RWPE2 (cell line): Measurements from ENCODE around the gene PRDM16.

ENCODE experiments used
- ATAC-seq: fragments of 200-7000 bp; cut with Tn5 transposase; 3 replicates; pipeline ENCODE4 v1.9.1; 2021; ENCODE audit warnings: low read depth
- DNase-seq: peaks from one replicate; pipeline ENCODE4 v3.0.0-alpha.2; 2020; ENCODE audit warnings: low spot score
- H3K27ac ChIP-seq: fragments of 450-650 bp; 2 replicates; pipeline ENCODE4 v1.5.1; 2017; ENCODE audit warnings: mild to moderate bottlenecking; ENCODE audit not compliant: poor library complexity, severe bottlenecking
- H3K27me3 ChIP-seq: fragments of 250-450 bp; sonication (Bioruptor Pico); 2 replicates; pipeline ENCODE4 v1.5.1; 2021; ENCODE audit warnings: mild to moderate bottlenecking, moderate library complexity; ENCODE audit not compliant: insufficient read depth, poor library complexity, severe bottlenecking
- H3K36me3 ChIP-seq: fragments of 250-450 bp; sonication (Bioruptor Pico); 2 replicates; pipeline ENCODE4 v1.5.1; 2020; ENCODE audit warnings: low read depth, mild to moderate bottlenecking, moderate library complexity
- H3K4me1 ChIP-seq: fragments of 250-450 bp; sonication (Bioruptor Pico); 2 replicates; pipeline ENCODE4 v1.5.1; 2021; ENCODE audit warnings: mild to moderate bottlenecking, moderate library complexity; ENCODE audit not compliant: insufficient read depth, poor library complexity, severe bottlenecking
- H3K4me3 ChIP-seq: fragments of 250-450 bp; sonication (Bioruptor Pico); 2 replicates; pipeline ENCODE4 v1.5.1; 2021; ENCODE audit warnings: mild to moderate bottlenecking, moderate library complexity; ENCODE audit not compliant: severe bottlenecking
- H3K9me3 ChIP-seq: fragments of 250-450 bp; sonication (Bioruptor Pico); 2 replicates; pipeline ENCODE4 v1.5.1; 2021; ENCODE audit warnings: mild to moderate bottlenecking, moderate library complexity; ENCODE audit not compliant: severe bottlenecking
- TF ChIP-seq, protein P1 (sequence below): fragments of 450-650 bp; IDR thresholded peaks from one replicate; pipeline ENCODE4 v1.5.1; 2017; ENCODE audit warnings: mild to moderate bottlenecking, moderate library complexity; ENCODE audit not compliant: poor library complexity, severe bottlenecking

PRDM16 gene

DNA sequence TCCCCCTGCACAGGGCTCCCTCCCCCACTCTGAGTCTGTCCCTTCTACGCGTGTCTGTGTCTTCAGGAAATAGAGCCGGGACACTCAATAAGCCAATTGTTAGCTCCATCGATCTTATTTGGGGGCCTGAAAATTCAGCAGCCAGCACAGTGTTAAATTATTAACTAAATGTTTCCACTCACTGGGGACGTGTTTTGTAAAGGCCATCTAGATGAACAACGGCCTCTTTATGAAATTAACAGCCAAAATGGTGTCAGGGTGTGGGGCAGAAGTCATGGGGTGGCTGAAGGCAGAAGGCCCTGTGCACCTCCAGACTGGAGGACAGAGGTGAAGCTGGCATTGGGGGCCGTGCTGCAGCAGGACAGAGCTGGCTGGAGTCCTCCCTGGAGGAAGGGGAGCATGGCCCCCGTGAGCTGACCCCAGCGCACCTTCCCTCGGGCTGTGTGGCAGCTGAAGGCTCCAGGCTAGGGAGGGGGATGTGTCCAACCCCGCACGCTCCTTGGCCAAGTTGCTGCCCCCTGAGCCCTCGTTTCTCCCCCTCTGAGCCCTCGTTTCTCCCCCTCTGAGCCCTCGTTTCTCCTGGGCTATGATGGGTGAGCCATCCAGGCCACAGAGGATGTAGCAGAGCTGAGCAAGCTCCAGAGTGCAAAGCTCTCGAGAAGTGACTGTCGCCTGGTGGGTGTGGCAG, 271.7 kb downstream of the PRDM16 start:
- H3K4me1 ChIP-seq: no peaks in the 10 kb centered on the region
- H3K9me3 ChIP-seq: no peaks in the 10 kb centered on the region
- ATAC-seq (no peak), DNase-seq (no peak)
- H3K36me3 ChIP-seq: no peaks in the 10 kb centered on the region
- H3K27me3 ChIP-seq: no peaks in the 10 kb centered on the region
- no peak overlapping the region for H3K27ac ChIP-seq
- H3K4me3 ChIP-seq: no peak overlapping the region
- TF ChIP-seq, protein P1, sequence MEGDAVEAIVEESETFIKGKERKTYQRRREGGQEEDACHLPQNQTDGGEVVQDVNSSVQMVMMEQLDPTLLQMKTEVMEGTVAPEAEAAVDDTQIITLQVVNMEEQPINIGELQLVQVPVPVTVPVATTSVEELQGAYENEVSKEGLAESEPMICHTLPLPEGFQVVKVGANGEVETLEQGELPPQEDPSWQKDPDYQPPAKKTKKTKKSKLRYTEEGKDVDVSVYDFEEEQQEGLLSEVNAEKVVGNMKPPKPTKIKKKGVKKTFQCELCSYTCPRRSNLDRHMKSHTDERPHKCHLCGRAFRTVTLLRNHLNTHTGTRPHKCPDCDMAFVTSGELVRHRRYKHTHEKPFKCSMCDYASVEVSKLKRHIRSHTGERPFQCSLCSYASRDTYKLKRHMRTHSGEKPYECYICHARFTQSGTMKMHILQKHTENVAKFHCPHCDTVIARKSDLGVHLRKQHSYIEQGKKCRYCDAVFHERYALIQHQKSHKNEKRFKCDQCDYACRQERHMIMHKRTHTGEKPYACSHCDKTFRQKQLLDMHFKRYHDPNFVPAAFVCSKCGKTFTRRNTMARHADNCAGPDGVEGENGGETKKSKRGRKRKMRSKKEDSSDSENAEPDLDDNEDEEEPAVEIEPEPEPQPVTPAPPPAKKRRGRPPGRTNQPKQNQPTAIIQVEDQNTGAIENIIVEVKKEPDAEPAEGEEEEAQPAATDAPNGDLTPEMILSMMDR: no peak

DNA sequence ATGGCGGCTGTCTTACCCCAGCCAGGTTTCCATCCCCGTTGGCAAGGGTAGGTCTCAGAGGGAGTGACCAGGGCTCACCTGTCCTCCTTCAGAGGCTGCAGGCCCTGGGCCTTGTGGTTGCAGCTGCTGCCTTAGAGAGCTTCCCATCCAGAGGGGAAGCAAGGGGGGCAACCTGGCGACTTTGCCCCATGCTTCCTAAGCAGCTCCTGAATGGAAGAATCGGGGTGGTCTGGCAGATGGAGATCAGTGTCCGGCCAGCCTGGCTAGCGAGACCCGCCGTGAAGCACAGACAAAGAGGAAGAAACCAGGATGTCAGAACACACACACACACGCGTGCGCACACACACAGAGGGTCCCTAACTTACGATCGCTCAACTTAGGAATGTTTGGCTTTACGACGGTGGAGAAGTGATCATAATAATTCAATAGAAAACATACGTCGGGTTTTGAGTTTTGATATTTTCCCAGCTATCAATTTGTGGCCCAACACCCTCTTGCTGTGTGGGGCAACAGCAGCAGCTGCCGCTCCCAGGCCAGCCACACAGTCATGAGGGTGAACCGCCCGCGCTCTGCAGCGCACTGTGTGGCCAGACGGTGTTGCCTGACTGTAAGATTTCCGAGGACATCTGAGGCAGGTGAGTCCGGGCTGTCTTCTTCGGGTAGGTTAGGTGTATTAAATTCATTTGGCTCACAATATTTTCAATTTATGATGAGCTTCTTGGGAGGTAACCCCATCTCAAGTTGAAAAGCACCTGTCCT, 272.4 kb downstream of the PRDM16 start:
- no peak for ATAC-seq
- TF ChIP-seq, protein P1: no peak
- no peak for DNase-seq
- no peak overlapping the region for H3K27ac ChIP-seq
- no peaks in the 10 kb centered on the region for H3K4me1 ChIP-seq
- H3K9me3 ChIP-seq: no peaks in the 10 kb centered on the region
- H3K27me3 ChIP-seq: no peaks in the 10 kb centered on the region
- no peak overlapping the region for H3K4me3 ChIP-seq
- H3K36me3 ChIP-seq: no peaks in the 10 kb centered on the region

DNA sequence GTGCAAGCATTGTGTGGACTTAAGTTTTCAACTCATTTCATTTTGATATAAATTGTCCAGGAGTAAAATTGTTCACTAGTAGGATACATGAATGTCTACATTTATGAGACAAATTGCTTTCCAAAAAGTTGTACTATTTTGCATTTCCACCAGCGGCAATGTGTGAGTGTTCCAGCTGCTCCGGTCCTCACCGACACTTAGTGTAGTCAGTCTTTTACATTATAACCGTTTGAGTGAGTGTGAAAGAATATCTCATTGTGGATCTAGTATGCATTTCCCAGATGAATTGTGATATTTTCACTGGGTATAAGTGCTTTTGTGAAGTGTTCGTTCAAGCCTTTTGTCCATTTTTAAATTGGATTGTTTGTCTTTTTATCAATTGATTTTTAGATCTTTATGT, 274.0 kb downstream of the PRDM16 start:
- no peaks in the 10 kb centered on the region for H3K4me1 ChIP-seq
- TF ChIP-seq, protein P1: no peak
- no peaks in the 10 kb centered on the region for H3K27me3 ChIP-seq
- no peaks in the 10 kb centered on the region for H3K36me3 ChIP-seq
- no peaks in the 10 kb centered on the region for H3K9me3 ChIP-seq
- ATAC-seq (no peak), DNase-seq (no peak)
- no peak overlapping the region for H3K4me3 ChIP-seq
- H3K27ac ChIP-seq: no peak overlapping the region

DNA sequence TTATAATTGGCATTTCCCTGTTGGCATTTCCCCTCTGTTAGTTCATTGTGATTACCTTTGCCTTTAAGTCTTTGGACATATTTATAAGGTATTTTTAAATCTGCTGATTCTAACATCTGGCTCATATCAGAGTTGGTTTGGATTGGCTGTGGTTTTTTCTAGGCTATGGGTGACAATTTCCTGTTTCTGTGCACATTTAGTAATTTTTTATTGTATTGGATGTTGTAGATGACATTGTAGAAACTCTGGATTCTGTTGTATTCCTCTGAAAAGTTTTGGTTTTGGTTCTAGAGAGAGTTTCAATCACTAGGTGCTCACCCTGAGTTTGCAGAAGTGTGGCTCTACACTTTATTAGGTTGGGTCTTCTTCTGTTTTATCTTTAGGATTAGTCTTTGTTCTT, 275.4 kb downstream of the PRDM16 start:
- no peaks in the 10 kb centered on the region for H3K9me3 ChIP-seq

More for the DNA sequence above, 275.4 kb downstream of the PRDM16 start:
- no peak overlapping the region for H3K27ac ChIP-seq
- H3K4me1 ChIP-seq: no peaks in the 10 kb centered on the region
- DNase-seq: no peak
- ATAC-seq: no peak
- H3K4me3 ChIP-seq: no peak overlapping the region
- no peaks in the 10 kb centered on the region for H3K36me3 ChIP-seq
- TF ChIP-seq, protein P1: no peak
- no peaks in the 10 kb centered on the region for H3K27me3 ChIP-seq
